Measurements from ENCODE around the gene HSPA12B. TPM values are rescaled to one million over a fixed set of nuclear protein-coding genes. Genes with fewer than 3 reads are reported as not detected.

HSPA12B gene
- total RNA-seq, 1 experiment from 2014 or later: not detected

DNA sequence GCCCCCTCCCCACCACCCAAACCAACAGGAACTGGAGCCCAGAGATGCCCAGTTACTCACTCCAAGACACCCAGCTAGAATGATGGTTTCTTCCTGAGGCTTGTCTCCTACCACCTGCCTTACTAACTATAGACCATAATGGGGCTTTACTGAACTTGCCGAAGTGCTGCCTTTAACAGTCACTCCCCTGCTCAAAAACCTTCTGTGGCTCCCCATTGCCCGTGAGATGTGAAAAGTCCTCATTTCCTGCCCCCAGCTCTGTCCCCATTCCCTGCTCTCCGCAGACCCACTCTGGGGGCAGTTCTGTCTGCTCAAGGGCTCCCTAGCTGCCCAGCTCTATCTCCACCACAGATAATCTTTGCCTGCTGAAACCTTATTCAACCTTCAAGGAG lies 25.0 kb upstream of the HSPA12B start:
- Mint-ChIP-seq H3K4me1 (ENCODE audit: low read depth, unreplicated experiment) (no peaks in the 10 kb centered on the region), H3K36me3 (ENCODE audit: insufficient read depth, unreplicated experiment) (no peaks in the 10 kb centered on the region), H3K4me3 (ENCODE audit: unreplicated experiment) (no peak overlapping the region), H3K27ac (ENCODE audit: unreplicated experiment) (no peak overlapping the region), H3K9me3 (ENCODE audit: unreplicated experiment) (no peaks in the 10 kb centered on the region), H3K27me3 (ENCODE audit: insufficient read depth, unreplicated experiment) (peaks cover 9% of the 10 kb centered on the region)
- DNase-seq: no peak
- intact Hi-C loops (cut with micrococcal nuclease; ENCODE audit: unreplicated experiment): no loop called here
- Histone ChIP-seq H3K9me3 (no peaks in the 10 kb centered on the region), H3K4me1 (no peaks in the 10 kb centered on the region), H3K36me3 (ENCODE audit: control insufficient read depth, insufficient read depth, low read length) (no peaks in the 10 kb centered on the region), H3K4me3 (ENCODE audit: low read depth, low read length) (no peak overlapping the region), H3K27me3 (replicated peaks; ENCODE audit: control insufficient read depth, insufficient read depth, low read length) (no peaks in the 10 kb centered on the region)
- TF ChIP-seq, protein P1, sequence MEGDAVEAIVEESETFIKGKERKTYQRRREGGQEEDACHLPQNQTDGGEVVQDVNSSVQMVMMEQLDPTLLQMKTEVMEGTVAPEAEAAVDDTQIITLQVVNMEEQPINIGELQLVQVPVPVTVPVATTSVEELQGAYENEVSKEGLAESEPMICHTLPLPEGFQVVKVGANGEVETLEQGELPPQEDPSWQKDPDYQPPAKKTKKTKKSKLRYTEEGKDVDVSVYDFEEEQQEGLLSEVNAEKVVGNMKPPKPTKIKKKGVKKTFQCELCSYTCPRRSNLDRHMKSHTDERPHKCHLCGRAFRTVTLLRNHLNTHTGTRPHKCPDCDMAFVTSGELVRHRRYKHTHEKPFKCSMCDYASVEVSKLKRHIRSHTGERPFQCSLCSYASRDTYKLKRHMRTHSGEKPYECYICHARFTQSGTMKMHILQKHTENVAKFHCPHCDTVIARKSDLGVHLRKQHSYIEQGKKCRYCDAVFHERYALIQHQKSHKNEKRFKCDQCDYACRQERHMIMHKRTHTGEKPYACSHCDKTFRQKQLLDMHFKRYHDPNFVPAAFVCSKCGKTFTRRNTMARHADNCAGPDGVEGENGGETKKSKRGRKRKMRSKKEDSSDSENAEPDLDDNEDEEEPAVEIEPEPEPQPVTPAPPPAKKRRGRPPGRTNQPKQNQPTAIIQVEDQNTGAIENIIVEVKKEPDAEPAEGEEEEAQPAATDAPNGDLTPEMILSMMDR (IDR thresholded peaks at IDR 0.05; ENCODE audit: insufficient read depth in 1 of 2, low read depth in 1 of 2, low read length in 1 of 2, severe bottlenecking in 1 of 2, unreplicated experiment in 1 of 2): no peak
- CTCF ChIA-PET: interaction anchor here (1.1 kb wide), 1 partner anchor 10 kb away, joined by 4 read pairs; no protein-coding TSS in a partner anchor
- POLR2A ChIA-PET: no interaction called here
- no TSS peak for BruUV-seq (replicated peaks)

DNA sequence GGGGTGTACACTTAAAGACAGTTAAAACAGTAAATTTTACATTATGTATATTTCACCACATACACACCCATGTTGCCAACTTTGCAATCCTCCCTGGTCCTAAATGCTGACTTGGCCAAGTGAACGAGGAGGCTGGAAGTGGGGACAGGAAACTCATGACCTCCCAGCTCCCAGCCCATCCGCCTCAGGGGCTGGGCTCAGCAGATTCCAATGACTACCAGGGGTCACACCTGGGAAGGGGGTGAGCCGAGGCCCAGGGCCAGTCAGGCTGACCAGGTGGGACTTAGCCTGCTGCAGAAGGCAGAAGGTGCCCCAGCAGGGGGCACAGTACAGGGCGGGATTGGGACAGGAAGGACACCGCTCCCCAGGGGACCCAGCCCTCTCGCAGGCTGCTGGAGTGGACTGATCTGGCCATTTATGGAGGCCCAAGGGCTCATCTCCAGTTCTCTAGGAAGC lies 22.4 kb upstream of the HSPA12B start:
- POLR2A ChIA-PET: no interaction called here
- intact Hi-C loops (cut with micrococcal nuclease; ENCODE audit: unreplicated experiment): no loop called here
- CTCF ChIA-PET: interaction anchor here (0.5 to 2.6 kb wide), 15 partner anchors 9 to 147 kb away, joined by 3 to 61 read pairs (median 6); partner anchors contain the start of genes ADAM33, ADISSP, HSPA12B and SPEF1

DNA sequence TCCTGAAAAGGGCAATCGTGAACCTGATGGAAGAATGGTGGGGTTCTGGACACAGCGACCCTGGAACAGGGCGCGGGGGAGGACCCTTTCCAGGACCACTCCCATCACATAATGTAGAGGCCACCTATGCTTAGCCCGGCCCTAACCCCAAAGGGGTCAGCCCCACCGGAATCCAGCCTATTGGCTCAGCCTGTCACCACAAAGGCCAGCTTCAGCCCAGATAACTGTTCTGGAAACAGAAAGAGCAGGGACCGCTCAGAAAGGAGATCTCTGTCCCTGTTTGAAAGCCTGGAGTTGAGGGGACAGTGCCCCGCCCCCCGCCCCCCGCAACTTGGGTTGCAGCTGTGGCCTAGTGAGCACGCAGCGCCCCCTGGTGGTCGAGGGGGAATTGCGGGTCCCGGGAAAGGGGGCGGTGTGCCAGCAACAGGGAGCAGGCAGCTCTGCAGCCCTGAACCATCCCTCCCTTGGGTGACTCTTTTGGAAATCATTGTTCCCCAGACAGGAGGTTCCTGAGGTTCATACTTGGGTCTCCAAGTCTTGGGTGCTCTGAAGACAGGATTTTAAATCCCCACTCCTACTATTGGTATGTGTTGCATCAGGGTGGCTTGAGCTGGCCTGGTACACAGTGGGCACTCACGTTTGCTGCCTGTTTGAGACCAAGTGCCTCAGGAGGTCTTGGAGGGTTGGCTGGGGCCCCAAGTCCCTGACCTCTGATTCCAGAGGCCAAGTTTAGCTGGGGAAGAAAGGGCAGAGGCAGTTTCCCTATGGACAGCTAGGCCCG lies 21.6 kb upstream of the HSPA12B start:
- peak in 1 of 2 experiments; percentile 87 for DNase-seq
- no peak overlapping the region for H3K4me3 Mint-ChIP-seq (ENCODE audit: unreplicated experiment)
- H3K4me1 Mint-ChIP-seq (ENCODE audit: low read depth, unreplicated experiment): no peaks in the 10 kb centered on the region
- ChIA-PET CTCF (interaction anchor here (0.6 to 2.6 kb wide), 25 partner anchors 10 to 352 kb away, joined by 3 to 61 read pairs (median 5); partner anchors contain the start of genes ADAM33, ADISSP, HSPA12B and SPEF1), POLR2A (no interaction called here)
- intact Hi-C loops (cut with micrococcal nuclease; ENCODE audit: unreplicated experiment): loop anchor here (1.0 kb wide), 2 partner anchors 35 to 148 kb away; no protein-coding TSS in a partner anchor
- H3K27ac Mint-ChIP-seq (ENCODE audit: unreplicated experiment): no peak overlapping the region
- no peaks in the 10 kb centered on the region for H3K9me3 Mint-ChIP-seq (ENCODE audit: unreplicated experiment)
- no peaks in the 10 kb centered on the region for H3K36me3 ChIP-seq (ENCODE audit: control insufficient read depth, insufficient read depth, low read length)
- no peaks in the 10 kb centered on the region for H3K9me3 ChIP-seq
- no peaks in the 10 kb centered on the region for H3K27me3 ChIP-seq (replicated peaks; ENCODE audit: control insufficient read depth, insufficient read depth, low read length)
- no peak overlapping the region for H3K4me3 ChIP-seq (ENCODE audit: low read depth, low read length)
- H3K27me3 Mint-ChIP-seq (ENCODE audit: insufficient read depth, unreplicated experiment): peaks cover 5% of the 10 kb centered on the region
- H3K36me3 Mint-ChIP-seq (ENCODE audit: insufficient read depth, unreplicated experiment): no peaks in the 10 kb centered on the region
- H3K4me1 ChIP-seq: no peaks in the 10 kb centered on the region
- TF ChIP-seq, protein P1 (IDR thresholded peaks at IDR 0.05; ENCODE audit: insufficient read depth in 1 of 2, low read depth in 1 of 2, low read length in 1 of 2, severe bottlenecking in 1 of 2, unreplicated experiment in 1 of 2): peak; percentile 94 to 97
- no TSS peak for BruUV-seq (replicated peaks)

More for the DNA sequence above, 22.4 kb upstream of the HSPA12B start:
- Mint-ChIP-seq H3K27ac (ENCODE audit: unreplicated experiment) (no peak overlapping the region), H3K27me3 (ENCODE audit: insufficient read depth, unreplicated experiment) (peaks cover 5% of the 10 kb centered on the region), H3K4me3 (ENCODE audit: unreplicated experiment) (no peak overlapping the region), H3K9me3 (ENCODE audit: unreplicated experiment) (no peaks in the 10 kb centered on the region), H3K36me3 (ENCODE audit: insufficient read depth, unreplicated experiment) (no peaks in the 10 kb centered on the region), H3K4me1 (ENCODE audit: low read depth, unreplicated experiment) (no peaks in the 10 kb centered on the region)
- TF ChIP-seq, protein P1 (IDR thresholded peaks at IDR 0.05; ENCODE audit: insufficient read depth in 1 of 2, low read depth in 1 of 2, low read length in 1 of 2, severe bottlenecking in 1 of 2, unreplicated experiment in 1 of 2): no peak
- Histone ChIP-seq H3K36me3 (ENCODE audit: control insufficient read depth, insufficient read depth, low read length) (no peaks in the 10 kb centered on the region), H3K4me3 (ENCODE audit: low read depth, low read length) (no peak overlapping the region), H3K9me3 (no peaks in the 10 kb centered on the region), H3K27me3 (replicated peaks; ENCODE audit: control insufficient read depth, insufficient read depth, low read length) (no peaks in the 10 kb centered on the region), H3K4me1 (no peaks in the 10 kb centered on the region)
- no peak for DNase-seq
- BruUV-seq (replicated peaks): no TSS peak

All from Caco-2 (cell line).